Stimulated activated CD8-positive, alpha-beta memory T cell treated with anti-CD3 and anti-CD28 coated beads, Interleukin-15, amount 100 ng/mL, for 1 hour (primary cell): ENCODE data around the gene RDH12.

Experiments
- DNase-seq: peaks from one replicate; pipeline ENCODE4 v3.0.0-alpha.2; 2020; ENCODE audit warnings: low read depth

RDH12 gene

GRCh38 chr14:67749341-67750084 is 47.8 kb downstream of the RDH12 start:
- no peak for DNase-seq

GRCh38 chr14:67756496-67756895 is 54.8 kb downstream of the RDH12 start:
- DNase-seq, result no peak

- no peak for DNase-seq
These were observed 55.5 kb downstream of the RDH12 start for GRCh38 chr14:67757175-67757574.

- no peak for DNase-seq
These were observed 58.2 kb downstream of the RDH12 start for GRCh38 chr14:67759916-67760315.

- DNase-seq, result no peak
These were observed 60.4 kb downstream of the RDH12 start for GRCh38 chr14:67762051-67762450.

- DNase-seq, result no peak
These were observed 61.6 kb downstream of the RDH12 start for GRCh38 chr14:67763158-67763822.

- no peak for DNase-seq
These were observed 62.8 kb downstream of the RDH12 start for GRCh38 chr14:67764496-67764895.

GRCh38 chr14:67765192-67765834 is 63.6 kb downstream of the RDH12 start:
- no peak for DNase-seq

GRCh38 chr14:67766035-67766680 is 64.5 kb downstream of the RDH12 start:
- no peak for DNase-seq

GRCh38 chr14:67768219-67768618 is 66.5 kb downstream of the RDH12 start:
- no peak for DNase-seq

GRCh38 chr14:67773844-67774377 is 72.2 kb downstream of the RDH12 start:
- DNase-seq, result no peak

GRCh38 chr14:67776653-67777322 is 75.1 kb downstream of the RDH12 start:
- DNase-seq, result no peak

GRCh38 chr14:67778792-67779191 is 77.1 kb downstream of the RDH12 start:
- DNase-seq, result no peak

GRCh38 chr14:67782090-67782489 is 80.4 kb downstream of the RDH12 start:
- no peak for DNase-seq
